H1 (cell line): Measurements from ENCODE around the gene POLR2C.

Source experiments
- CBX8 ChIP-seq: fragments of 300-800, 300-1000 bp; sonication (generic); IDR thresholded peaks from 2 replicates; pipeline ENCODE4 v1.7.1; 2016; ENCODE audit warnings: low read depth, low read length, borderline replicate concordance
- CTCF ChIP-seq, 3 experiments: IDR thresholded peaks; 1 replicate in 2 of 3; 2 replicates in 1 of 3; pipeline versions ENCODE4 v1.5.1 to v1.6.1; 2011; ENCODE audit warnings: low read length in 3 of 3, mild to moderate bottlenecking in 3 of 3, inconsistent platforms in 2 of 3, low read depth in 1 of 3, moderate library complexity in 1 of 3; ENCODE audit not compliant: insufficient read depth in 1 of 3; ENCODE audit errors: control extremely low read depth in 1 of 3
- JUND ChIP-seq: IDR thresholded peaks from 2 replicates; pipeline ENCODE4 v1.6.1; 2011; ENCODE audit warnings: mild to moderate bottlenecking, improper control_type of control experiment, low read length
- NRF1 ChIP-seq: IDR thresholded peaks from 2 replicates; pipeline ENCODE4 v1.6.1; 2011; ENCODE audit warnings: mild to moderate bottlenecking, low read depth, low read length, improper control_type of control experiment
- POLR2A ChIP-seq, 2 experiments: IDR thresholded peaks; 1 replicate in 1 of 2; 2 replicates in 1 of 2; pipeline ENCODE4 v1.6.1; 2011; ENCODE audit warnings: low read depth in 2 of 2, low read length in 2 of 2, mild to moderate bottlenecking in 2 of 2; ENCODE audit errors: control extremely low read depth in 1 of 2
- POLR2AphosphoS5 ChIP-seq: IDR thresholded peaks from 2 replicates; pipeline ENCODE4 v1.6.1; 2011; ENCODE audit warnings: low read depth, low read length
- RAD21 ChIP-seq, 2 experiments: IDR thresholded peaks in 1 of 2; conservative IDR thresholded peaks in 1 of 2; 2 replicates each; pipeline ENCODE4 v1.6.1; 2011; ENCODE audit warnings: low read depth in 2 of 2, low read length in 2 of 2, improper control_type of control experiment in 1 of 2, inconsistent platforms in 1 of 2, mild to moderate bottlenecking in 1 of 2, moderate library complexity in 1 of 2
- SP1 ChIP-seq: IDR thresholded peaks from 2 replicates; pipeline ENCODE4 v1.6.1; 2011; ENCODE audit warnings: low read depth, low read length
- SRF ChIP-seq: IDR thresholded peaks from 2 replicates; pipeline ENCODE4 v1.6.1; 2011; ENCODE audit warnings: mild to moderate bottlenecking, low read depth, low read length, moderate library complexity
- SUZ12 ChIP-seq: fragments of 200-600 bp; sonication (generic); IDR thresholded peaks from 2 replicates; pipeline ENCODE4 v1.6.1; 2012; ENCODE audit warnings: mild to moderate bottlenecking, inconsistent platforms, low read length, moderate library complexity, mixed read lengths
- TF ChIP-seq, protein P1 (sequence below): IDR thresholded peaks from 2 replicates; pipeline ENCODE4 v1.6.1; 2012; ENCODE audit warnings: low read length, inconsistent platforms

GRCh38 chr16:57512296-57513001 is 50.0 kb downstream of the POLR2C start:
- TF ChIP-seq RAD21 (IDR thresholded peaks at IDR 0.05 in 1 of 2, conservative IDR thresholded peaks at IDR 0.05 in 1 of 2; ENCODE audit: low read depth in 2 of 2, low read length in 2 of 2) (no peak), POLR2A (IDR thresholded peaks at IDR 0.05; ENCODE audit: control extremely low read depth in 1 of 2, low read depth in 2 of 2, low read length in 2 of 2) (no peak), CTCF (IDR thresholded peaks at IDR 0.05; ENCODE audit: control extremely low read depth in 1 of 3, insufficient read depth in 1 of 3, low read depth in 1 of 3, low read length in 3 of 3) (no peak), SP1 (no peak), SRF (no peak), NRF1 (no peak), SUZ12 (no peak), POLR2AphosphoS5 (no peak), CBX8 (no peak), JUND (no peak)
- TF ChIP-seq, protein P1, sequence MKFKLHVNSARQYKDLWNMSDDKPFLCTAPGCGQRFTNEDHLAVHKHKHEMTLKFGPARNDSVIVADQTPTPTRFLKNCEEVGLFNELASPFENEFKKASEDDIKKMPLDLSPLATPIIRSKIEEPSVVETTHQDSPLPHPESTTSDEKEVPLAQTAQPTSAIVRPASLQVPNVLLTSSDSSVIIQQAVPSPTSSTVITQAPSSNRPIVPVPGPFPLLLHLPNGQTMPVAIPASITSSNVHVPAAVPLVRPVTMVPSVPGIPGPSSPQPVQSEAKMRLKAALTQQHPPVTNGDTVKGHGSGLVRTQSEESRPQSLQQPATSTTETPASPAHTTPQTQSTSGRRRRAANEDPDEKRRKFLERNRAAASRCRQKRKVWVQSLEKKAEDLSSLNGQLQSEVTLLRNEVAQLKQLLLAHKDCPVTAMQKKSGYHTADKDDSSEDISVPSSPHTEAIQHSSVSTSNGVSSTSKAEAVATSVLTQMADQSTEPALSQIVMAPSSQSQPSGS: no peak
